HG02610 (cell line): Measurements from ENCODE around the gene TPO.
"Not testable (repeated sequence)": the region's sequence is repeated elsewhere in the genome, so short reads cannot be mapped to it uniquely, and the experiment has no call there.

Experiments used
- ATAC-seq: cut with Tn5 transposase; IDR thresholded peaks from one replicate; pipeline ENCODE4 v1.9.1; 2021; ENCODE audit warnings: mild to moderate bottlenecking, moderate library complexity; ENCODE audit not compliant: unreplicated experiment

The TPO gene

GRCh38 chr2:1571477-1572417 lies 158.5 kb downstream of the TPO start:
- no peak for ATAC-seq

GRCh38 chr2:1572638-1573037 lies 159.4 kb downstream of the TPO start:
- ATAC-seq = no peak

- no peak for ATAC-seq
These were observed 164.6 kb downstream of the TPO start for GRCh38 chr2:1577846-1578245.

- not testable (repeated sequence) for ATAC-seq
These were observed 168.1 kb downstream of the TPO start for GRCh38 chr2:1581257-1581964.

- no peak for ATAC-seq
These were observed 168.8 kb downstream of the TPO start for GRCh38 chr2:1581965-1582625.

GRCh38 chr2:1582891-1583341 lies 169.7 kb downstream of the TPO start:
- ATAC-seq = no peak

GRCh38 chr2:1584051-1584531 lies 170.8 kb downstream of the TPO start:
- no peak for ATAC-seq

- no peak for ATAC-seq
These were observed 171.6 kb downstream of the TPO start for GRCh38 chr2:1584691-1585485.

- ATAC-seq = no peak
These were observed 172.4 kb downstream of the TPO start for GRCh38 chr2:1585635-1586034.

GRCh38 chr2:1586251-1586922 lies 173.1 kb downstream of the TPO start:
- ATAC-seq = no peak

GRCh38 chr2:1586923-1587840 lies 173.9 kb downstream of the TPO start:
- no peak for ATAC-seq

- no peak for ATAC-seq
These were observed 175.1 kb downstream of the TPO start for GRCh38 chr2:1588051-1588977.

GRCh38 chr2:1588978-1589621 lies 175.8 kb downstream of the TPO start:
- ATAC-seq = no peak

GRCh38 chr2:1590596-1591460 lies 177.6 kb downstream of the TPO start:
- ATAC-seq = no peak

- no peak for ATAC-seq
These were observed 178.2 kb downstream of the TPO start for GRCh38 chr2:1591461-1591770.
